Astrocyte of the cerebellum (primary cell): ENCODE data around the gene WFDC1.

Experiments used
- DNase-seq: peaks from one replicate; pipeline ENCODE4 v3.0.0-alpha.2; 2011; ENCODE audit warnings: low read depth
- H3K4me3 ChIP-seq: 2 replicates; pipeline ENCODE4 v1.5.1; 2011; ENCODE audit warnings: mild to moderate bottlenecking, low read depth, low read length, moderate library complexity
- in situ Hi-C: cut with HindIII; loops from 2 replicates; pipeline ENCODE4 v1.10.0; 2017; ENCODE audit warnings: low sequenced_read_pairs
- TF ChIP-seq, protein P1 (sequence below): IDR thresholded peaks from 2 replicates; pipeline ENCODE4 v1.5.1; 2012; ENCODE audit warnings: low read length, low read depth, moderate library complexity, mild to moderate bottlenecking; ENCODE audit errors: missing control alignments

Gene WFDC1

DNA sequence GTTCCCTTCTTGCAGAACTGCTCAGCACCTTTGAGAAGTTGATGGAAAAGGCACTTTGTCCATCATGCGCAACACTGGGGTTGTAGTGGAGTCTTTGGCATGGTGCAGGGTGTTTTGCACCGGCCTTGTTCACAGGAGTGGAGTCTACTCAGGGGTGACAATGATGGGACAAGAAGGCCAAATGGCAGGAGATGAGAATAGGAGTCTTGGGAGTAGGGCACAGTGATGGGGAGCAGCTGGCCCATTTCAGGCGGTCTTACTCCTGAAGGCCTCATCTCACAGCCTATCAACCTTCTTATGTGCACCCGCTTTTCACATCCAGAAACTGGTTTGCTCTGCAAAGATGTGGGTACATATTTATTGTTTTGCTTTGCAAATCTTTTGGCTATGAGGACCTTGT, 41.5 kb upstream of the WFDC1 start:
- TF ChIP-seq, protein P1, sequence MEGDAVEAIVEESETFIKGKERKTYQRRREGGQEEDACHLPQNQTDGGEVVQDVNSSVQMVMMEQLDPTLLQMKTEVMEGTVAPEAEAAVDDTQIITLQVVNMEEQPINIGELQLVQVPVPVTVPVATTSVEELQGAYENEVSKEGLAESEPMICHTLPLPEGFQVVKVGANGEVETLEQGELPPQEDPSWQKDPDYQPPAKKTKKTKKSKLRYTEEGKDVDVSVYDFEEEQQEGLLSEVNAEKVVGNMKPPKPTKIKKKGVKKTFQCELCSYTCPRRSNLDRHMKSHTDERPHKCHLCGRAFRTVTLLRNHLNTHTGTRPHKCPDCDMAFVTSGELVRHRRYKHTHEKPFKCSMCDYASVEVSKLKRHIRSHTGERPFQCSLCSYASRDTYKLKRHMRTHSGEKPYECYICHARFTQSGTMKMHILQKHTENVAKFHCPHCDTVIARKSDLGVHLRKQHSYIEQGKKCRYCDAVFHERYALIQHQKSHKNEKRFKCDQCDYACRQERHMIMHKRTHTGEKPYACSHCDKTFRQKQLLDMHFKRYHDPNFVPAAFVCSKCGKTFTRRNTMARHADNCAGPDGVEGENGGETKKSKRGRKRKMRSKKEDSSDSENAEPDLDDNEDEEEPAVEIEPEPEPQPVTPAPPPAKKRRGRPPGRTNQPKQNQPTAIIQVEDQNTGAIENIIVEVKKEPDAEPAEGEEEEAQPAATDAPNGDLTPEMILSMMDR: no peak
- in situ Hi-C loops: no loop called here
- DNase-seq: no peak
- H3K4me3 ChIP-seq: no peak overlapping the region

DNA sequence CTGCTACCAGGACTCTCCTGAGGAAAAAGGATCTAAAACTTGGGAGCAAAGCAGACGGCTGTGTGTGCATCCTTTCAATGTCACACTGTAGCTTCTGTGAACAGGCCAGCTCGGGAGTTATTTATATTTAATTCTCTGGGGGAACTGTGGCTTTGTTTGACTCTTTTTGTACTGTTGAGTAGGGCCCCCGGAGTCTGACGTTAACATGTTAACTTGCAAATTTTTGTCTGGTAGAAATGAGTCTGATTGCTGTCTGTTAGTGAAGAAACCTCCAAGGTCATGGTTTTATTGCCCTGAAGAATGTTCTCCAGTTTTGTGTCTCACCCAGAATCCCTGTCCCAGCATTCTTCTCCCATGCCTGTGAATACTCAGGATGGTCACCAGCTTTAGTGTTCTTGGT, 40.6 kb upstream of the WFDC1 start:
- in situ Hi-C loops: no loop called here

GRCh38 chr16:84255050-84255810, 39.4 kb upstream of the WFDC1 start:
- DNase-seq: no peak
- in situ Hi-C loops: no loop called here
- TF ChIP-seq, protein P1: no peak
- no peak overlapping the region for H3K4me3 ChIP-seq

More for the DNA sequence above, 40.6 kb upstream of the WFDC1 start:
- TF ChIP-seq, protein P1: no peak
- DNase-seq: no peak
- H3K4me3 ChIP-seq: no peak overlapping the region

GRCh38 chr16:84258266-84258665, 36.4 kb upstream of the WFDC1 start:
- in situ Hi-C loops: no loop called here
- DNase-seq: no peak
- TF ChIP-seq, protein P1: no peak
- no peak overlapping the region for H3K4me3 ChIP-seq

DNA sequence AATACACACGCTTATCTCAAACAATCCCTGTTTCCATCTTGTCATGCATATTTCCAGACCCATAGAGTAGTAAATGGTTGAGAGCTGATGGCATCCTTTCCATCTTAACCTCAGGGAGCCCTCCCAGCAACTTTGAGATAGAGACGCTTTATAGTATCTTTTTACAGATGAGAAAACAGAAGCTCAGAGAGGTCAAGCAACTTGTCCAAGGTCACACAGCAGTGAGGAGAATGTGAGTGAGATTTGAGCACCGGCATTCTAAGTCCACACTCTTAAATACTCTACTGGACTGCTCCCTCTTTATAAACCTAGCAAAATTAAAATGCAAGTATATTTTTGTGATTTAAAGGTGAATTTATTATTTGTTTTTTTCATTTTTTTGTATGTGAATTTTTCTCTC, 35.0 kb upstream of the WFDC1 start:
- DNase-seq: no peak
- TF ChIP-seq, protein P1: no peak
- no peak overlapping the region for H3K4me3 ChIP-seq
- in situ Hi-C loops: loop anchor here (10.0 kb wide), 1 partner anchor 205 kb away; no protein-coding TSS in a partner anchor

DNA sequence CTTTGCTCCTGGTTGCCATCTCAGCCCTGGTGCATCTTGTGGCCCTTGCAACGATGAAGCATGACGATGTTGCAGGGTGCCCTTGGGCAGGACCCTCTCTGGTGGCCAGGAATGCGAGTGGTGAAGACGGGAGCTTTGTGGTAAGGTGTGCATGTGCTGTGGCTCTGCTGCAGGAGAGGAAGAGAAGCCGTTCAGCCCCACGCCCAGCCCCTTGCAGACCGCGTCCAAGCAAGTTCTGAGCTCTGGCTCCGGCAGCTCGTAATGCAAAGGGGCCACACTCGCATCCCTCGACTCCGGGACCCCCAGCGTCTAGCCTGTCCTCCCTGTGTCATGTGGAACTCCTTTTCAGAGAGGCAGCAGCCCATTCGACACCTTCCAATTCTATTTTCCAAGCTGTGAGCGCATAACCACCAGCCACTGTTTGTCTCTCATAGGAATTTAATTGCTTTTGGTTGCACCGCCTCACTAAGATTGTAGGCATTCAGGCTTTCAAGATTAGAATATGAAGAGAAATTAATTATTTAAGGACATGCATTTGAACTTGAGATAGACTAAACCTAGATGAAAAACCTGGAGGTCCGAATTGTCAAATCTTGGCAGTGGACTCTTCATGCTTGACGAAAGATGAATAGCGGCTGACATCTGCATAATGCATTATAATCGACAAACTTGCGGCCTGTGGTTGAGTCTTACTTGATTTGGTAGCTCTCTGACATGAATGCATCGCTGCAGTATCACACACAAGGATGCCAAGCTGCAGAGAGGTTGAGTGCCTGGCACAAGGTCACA, 33.7 kb upstream of the WFDC1 start:
- in situ Hi-C loops: loop anchor here (10.0 kb wide), 1 partner anchor 204 kb away; no protein-coding TSS in a partner anchor
- H3K4me3 ChIP-seq: no peak overlapping the region

More for the DNA sequence above, 33.7 kb upstream of the WFDC1 start:
- TF ChIP-seq, protein P1: no peak
- no peak for DNase-seq
